T-helper 1 cell treated with Interleukin-12 subunit alpha and Interleukin-12 subunit beta and Interleukin-4 antibody, amounts not matched to agents 30 ng/mL and 1 ng/mL, for 36 hours (primary cell): ENCODE results near the gene SLC35F1. TPM values are rescaled to one million over a fixed set of nuclear protein-coding genes. Genes with fewer than 3 reads are reported as not detected.
"Not testable (repeated sequence)": the region's sequence is repeated elsewhere in the genome, so short reads cannot be mapped to it uniquely, and the experiment has no call there.

ENCODE experiments used
- intact Hi-C: fragments of 100-400 bp; cut with micrococcal nuclease; formaldehyde crosslinking; loops from one replicate; pipeline ENCODE4 v1.15.1; 2024
- total RNA-seq: library from RNA; stranded (reverse); gene quantifications from 2 replicates; pipeline ENCODE4 v1.2.3, GENCODE V29; 2022

The SLC35F1 gene
- total RNA-seq, 1 donor from 2014 or later, result not detected

DNA sequence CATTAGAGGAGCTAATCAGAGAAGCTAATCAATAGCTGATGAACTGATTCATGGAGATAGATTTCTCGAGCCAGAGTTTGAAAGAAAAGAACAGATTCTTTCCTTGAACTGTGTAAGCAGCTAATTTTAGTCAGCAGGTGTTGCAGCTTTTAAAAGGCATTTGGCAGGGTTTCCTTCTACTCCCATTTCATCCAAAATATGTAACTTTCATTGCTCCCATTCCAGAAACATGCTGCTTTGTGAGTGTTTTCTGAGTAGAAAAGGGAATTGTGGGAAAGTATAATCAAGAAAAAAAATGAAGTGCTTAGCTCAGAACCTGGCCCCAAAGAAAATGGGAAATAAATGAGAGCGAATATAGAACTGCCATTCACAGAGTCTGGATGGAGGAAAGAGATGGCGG lies 20.8 kb downstream of the SLC35F1 start:
- intact Hi-C loops, result no loop called here

DNA sequence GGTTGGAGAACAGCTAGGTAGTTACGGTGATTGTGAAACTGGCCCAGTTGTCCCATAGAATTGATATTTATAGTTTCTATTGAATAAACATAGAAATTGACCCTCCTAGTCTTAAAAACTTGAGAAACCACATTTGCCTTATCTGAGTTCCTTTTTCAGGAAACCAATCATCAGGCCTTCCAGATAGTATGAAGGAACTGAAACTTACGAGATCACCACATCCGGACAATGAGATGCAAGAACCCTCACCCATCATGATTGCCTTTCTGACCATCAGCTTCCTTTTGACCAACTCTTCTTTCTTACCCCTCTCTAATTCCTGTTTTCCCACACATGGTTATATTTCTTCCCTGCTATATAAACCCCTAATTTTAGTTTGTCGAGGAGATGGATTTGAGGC lies 21.8 kb downstream of the SLC35F1 start:
- intact Hi-C loops, result no loop called here

GRCh38 chr6:117929501-117929900 lies 22.4 kb downstream of the SLC35F1 start:
- intact Hi-C loops, result no loop called here

DNA sequence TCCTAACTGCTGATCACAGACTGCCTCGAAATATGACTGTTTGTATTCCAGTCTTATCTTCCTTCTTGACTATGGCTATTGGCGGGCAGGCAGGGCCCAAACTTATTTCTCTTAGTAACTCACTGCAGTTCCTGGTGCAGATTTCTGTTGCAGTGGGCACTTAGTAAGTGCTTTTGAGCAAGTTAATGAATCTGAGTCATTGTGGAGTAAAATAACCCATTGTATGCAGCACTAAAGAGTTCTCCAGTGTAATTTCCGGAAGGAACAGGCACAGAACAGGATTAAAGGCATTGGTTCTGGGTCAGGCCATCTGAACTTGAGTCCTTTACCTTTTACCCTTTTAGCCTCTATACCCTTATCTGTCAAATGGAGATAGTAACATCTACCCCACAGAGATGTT lies 23.6 kb downstream of the SLC35F1 start:
- intact Hi-C loops, result no loop called here

DNA sequence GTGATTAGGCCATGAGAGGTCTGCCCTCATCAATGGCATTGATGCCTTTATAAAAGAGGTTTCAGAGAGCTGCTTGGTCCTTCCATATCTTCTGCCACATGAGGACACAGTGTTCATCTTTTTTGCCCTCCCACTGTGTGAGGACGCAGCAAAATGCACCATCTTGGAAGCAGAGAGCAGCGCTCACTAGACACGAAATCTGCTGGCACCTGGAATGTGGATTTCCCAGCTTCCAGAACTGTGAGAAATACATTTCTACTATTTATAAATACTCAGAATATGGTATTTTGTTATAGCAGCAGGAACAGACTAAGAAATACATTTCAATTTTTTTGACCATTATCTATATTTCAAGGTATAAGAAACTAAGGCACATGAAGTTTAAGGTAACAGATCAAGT lies 24.9 kb downstream of the SLC35F1 start:
- intact Hi-C loops, result no loop called here

DNA sequence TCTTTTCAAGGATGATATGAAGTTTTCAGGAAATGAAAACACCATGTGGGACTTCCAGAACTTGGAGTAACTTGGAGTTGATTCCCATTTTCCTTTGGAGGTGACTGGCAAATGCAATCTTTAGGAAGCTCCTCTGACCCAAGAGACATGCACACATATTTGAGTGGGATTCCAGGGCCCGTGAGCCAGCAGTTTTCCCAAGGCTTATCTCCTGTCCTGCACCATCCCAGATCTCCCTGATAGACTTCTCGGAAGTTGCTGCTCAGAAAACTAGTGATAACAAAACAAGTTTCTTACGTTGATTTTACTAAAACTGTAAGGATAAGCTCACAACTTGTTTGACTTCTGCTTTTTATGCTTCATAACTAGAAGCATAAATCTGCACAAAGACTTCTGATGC lies 25.6 kb downstream of the SLC35F1 start:
- intact Hi-C loops, result no loop called here

DNA sequence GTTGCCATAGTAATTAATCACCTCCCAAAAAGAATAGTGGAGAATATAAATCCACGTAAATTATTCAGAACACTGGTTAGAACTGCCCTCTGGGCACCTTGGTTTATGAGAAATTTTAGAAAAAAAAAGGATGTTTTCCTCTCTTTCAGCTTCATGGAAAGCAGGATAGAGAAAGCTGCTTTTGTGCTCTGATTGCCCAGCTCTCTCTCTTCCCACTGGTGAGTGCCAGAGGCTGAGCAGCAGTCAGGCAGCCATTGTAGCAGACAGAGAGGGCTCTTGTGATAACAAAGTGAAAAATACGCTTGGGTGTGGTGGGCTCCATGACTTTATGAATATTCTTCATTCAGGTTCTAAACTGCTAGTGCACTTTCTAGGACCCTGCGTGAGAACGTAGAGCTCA lies 26.4 kb downstream of the SLC35F1 start:
- intact Hi-C loops, result no loop called here

DNA sequence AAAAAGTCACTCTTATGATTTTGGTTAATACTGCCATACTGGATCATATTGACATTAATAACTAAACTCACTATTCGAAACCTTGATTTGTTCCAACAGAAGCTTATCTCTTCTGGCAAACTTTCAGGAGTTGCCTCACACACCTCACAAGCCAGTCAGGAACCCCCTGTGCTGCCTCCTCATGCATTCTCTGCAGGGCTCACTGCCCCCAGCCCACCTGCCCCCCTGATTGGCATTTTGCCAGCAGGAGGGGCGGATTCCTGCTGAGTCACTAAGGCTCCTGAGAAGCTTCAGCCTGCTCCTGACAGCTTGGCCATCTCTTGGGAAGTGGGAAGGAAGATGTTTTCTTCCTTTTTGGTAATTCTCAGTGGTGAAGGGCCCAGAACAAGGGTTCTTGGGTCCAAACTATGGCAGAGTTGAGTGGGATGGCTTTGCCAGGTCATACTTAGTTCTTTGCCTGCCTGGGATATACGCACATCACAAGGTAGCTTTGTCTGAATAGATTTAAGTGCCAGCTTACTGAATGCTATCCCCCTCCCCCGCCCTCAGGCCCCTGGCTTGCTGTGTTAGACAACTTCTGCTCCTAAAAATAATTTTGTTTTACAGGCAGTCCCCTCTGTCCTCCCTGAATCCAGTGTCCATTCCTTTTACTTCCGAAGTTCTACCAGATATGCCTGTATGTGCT lies 31.4 kb downstream of the SLC35F1 start:
- intact Hi-C loops, result no loop called here

- intact Hi-C loops, result no loop called here
These were observed 40.2 kb downstream of the SLC35F1 start for GRCh38 chr6:117947234-117947633.

DNA sequence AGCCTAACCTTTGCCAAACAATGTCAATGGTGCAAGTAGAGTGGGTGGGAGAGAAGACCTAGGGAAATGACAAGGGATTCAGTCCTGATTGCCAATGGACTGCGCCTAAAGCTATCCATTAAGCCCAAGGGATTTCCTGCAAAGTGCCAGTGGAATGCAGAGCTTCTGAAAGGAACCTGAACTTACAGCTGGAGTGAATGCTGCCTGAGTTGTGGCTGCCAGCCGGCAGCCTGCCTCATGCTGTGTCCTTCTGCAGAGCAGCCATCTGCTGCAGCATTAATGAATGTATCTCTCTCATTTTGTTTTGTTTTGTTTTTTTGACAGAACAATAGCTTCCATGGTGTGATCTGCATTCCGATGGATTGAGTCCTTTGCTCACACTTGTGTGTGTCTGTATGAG lies 44.7 kb downstream of the SLC35F1 start:
- intact Hi-C loops, result no loop called here

GRCh38 chr6:117955684-117956256 lies 48.7 kb downstream of the SLC35F1 start:
- intact Hi-C loops, result no loop called here

DNA sequence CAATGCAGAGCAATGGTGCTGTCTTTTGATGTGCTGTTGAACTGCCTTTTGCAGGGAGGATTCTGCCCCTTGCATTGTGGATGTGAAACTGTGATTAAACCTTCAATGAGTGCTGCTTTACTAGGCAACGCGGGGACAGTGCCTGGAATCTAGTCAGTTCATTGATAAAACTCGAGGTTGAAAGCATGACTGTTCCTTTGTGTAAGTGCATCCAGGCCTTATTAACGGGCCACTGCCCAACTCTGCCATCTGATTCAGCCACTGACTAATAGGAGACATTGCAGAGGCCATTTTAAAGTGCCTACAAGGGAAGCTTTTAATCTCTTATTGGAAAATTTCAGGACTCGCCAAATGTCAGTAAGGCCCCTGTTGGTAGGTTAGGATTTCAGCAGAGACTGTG lies 49.3 kb downstream of the SLC35F1 start:
- intact Hi-C loops, result no loop called here

GRCh38 chr6:117958536-117958935 lies 51.5 kb downstream of the SLC35F1 start:
- intact Hi-C loops, result no loop called here

DNA sequence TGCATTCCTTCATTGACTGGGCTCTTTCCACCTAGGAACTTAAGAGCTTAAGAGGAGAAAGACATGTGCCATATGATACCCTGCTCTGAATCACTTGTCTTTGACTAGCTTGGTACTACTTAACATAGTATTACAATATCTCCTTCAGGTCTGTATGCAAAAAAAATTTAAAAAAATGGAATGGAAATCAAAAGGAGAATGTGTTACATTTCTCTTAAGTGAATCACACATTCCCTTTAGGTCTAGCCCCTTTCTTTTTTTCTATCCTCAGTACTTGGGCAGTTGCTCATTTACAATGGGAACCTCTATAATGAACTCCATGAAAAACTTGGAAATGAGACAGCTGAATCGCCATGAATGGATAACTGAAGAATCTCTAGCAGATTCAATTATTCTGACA lies 53.8 kb downstream of the SLC35F1 start:
- intact Hi-C loops, result no loop called here

DNA sequence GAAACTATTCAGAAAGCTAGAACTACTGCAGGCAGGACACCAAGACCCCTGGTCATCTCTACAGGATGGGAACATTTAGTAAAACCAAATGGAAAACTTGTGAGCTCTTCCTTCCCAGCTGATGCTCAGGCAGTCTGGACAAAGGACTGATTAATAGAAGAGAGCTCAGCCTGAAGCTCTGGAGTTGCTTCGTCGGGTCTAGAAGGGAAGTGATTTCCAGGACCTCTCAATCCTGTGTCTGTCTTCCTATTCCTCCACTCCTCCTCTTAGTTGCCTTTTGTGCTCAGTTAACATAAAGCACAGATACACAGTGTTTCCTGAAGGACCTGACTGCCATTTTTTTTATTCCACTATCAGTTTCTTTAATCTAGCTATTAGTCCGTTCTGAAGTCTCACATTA lies 54.2 kb downstream of the SLC35F1 start:
- intact Hi-C loops, result no loop called here

DNA sequence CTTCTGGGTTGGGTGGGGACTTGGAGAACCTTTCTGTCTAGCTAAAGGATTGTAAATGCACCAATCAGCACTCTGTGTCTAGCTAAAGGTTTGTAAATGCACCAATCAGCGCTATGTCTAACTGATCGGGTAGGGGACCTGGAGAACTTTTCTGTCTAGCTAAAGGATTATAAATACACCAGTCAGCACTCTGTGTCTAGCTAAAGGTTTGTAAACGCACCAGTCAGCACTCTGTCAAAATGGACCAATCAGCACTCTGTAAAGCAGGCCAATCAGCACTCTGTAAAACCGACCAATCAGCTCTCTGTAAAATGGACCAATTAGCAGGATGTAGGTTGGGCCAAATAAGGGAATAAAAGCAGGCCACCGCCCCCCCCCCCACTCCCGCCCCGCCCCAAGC lies 58.7 kb downstream of the SLC35F1 start:
- intact Hi-C loops, result not testable (repeated sequence)

DNA sequence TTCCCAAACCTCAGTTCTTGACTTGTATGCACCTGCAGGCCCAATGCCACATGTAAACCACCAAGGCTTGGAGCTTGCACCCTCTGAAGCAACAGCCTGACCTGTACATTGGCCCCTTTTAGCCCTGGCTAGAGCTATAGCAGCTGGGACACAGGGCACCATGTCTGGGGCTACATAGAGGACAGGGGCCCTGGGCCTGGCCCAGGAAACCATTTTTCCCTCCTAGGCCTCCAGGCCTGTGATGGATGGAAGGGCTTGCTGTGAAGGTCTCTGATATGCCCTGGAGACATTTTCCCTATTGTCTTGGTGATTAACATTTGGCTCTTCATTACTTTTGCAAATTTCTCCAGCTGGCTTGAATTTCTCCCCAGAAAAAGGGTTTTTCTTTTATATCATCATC lies 64.6 kb downstream of the SLC35F1 start:
- intact Hi-C loops, result no loop called here

- intact Hi-C loops, result no loop called here
These were observed 68.0 kb downstream of the SLC35F1 start for GRCh38 chr6:117974914-117975627.

GRCh38 chr6:117976030-117976651 lies 69.1 kb downstream of the SLC35F1 start:
- intact Hi-C loops, result loop anchor here (1.0 to 2.0 kb wide), 6 partner anchors 575 to 1134 kb away; no protein-coding TSS in a partner anchor

DNA sequence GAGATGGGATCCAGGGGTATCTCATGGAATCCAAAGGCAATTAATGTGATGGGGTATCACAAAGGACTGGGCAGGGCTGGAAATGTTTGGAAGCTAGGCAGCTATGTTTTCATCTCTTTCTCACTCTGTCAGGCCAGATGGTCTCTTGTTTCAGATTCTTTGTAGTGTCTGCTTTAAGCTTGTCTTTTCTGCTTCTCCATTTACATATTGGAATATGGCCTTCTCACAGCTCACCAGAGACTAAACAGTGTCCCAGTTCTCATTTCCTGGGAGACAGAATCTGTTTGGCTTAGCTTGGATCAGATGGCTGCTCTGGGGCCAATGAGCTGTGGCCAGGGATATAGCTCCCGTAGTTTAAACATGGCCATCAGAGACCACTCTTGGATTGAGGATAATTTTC lies 78.9 kb downstream of the SLC35F1 start:
- intact Hi-C loops, result no loop called here

- intact Hi-C loops, result no loop called here
These were observed 79.3 kb downstream of the SLC35F1 start for GRCh38 chr6:117986396-117986795.

DNA sequence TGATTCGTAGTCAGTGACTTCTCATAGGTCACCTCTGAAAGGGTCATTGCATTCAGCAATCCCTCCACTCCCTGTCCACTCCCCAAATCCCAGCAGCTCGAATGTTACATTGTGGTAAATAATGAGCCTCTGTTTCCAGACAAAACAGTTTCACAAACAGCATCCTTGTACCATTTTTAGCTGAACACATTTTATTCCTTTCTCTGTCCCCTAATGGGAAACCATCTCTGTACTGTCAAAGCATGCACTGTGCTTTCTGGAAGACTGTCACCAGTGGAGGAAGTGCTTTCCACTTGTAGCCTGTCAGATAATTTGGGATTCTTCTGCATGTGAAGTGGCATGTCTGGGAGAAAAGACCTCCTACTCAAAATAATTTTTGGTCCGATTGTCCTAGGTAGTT lies 82.0 kb downstream of the SLC35F1 start:
- intact Hi-C loops, result no loop called here
